DMS53 treated with DMSO at 0.1 percent for 48 hours (cell line): ENCODE measurements around the gene MORC3.

Experiments used
- DNase-seq: peaks from one replicate; lab custom pipeline; 2025; ENCODE audit not compliant: unreplicated experiment; lab: John Stamatoyannopoulos, UW

Gene MORC3

DNA sequence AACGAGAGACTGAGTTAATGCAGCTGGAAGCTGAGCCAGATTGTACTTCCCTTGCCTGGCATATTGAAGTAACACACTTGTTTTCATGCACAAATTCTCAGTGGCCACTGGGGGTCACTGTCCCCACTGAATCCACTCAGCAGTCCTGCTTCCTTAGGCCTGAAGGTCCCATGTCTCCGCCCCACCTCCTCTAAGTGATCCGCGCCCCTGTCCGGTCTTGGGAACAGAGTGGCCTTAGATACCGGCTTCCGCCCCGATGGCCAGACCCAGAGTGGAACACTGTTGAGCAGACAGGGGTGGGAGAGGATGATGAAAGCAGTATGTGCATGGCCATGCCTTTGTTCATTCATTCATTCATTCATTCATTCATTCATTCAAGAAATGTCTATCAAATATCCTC lies 100.0 kb downstream of the MORC3 start:
- peak; percentile 78 for DNase-seq

- DNase-seq: no peak
These were observed 100.8 kb downstream of the MORC3 start for GRCh38 chr21:36420571-36421339.

DNA sequence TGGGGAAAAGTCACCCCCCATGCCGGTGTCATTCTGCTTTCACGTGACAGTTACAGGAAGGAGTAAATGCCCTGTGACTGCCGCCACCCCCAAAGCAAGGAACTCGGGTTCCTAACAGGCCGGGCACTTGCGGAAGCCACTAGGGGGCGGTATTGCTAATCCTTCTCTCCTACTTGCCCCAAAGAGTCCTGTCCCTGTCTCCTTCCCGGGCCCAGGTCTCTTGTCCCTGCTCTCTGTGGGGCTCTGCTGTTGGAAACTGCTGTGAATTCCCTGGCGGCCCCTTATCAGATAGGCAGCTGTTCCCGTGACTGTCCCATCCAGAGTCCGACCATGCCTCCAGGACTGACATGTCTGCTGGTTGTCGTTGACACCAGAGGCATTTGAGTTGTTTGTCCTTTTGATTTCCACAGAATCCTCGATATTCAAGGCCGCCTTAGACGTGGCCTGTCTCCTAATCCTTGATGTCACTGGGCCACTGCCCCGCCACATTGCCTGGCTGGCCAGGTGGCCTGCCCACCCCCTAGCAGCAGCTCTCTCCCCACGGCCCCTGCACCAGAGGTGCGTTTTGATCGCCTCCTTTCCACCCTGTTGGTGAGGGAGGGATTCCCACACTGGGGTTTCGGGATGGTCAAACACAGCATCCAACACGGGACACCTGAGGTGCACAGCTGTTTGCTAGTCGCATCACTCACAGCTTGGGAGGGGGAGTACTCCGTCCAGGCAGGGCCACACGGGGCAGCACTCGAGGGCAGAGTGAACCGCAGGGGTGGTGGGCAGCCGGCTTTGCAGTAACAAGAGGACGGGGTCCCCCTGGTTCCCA lies 102.5 kb downstream of the MORC3 start:
- DNase-seq: peak; percentile 12

DNA sequence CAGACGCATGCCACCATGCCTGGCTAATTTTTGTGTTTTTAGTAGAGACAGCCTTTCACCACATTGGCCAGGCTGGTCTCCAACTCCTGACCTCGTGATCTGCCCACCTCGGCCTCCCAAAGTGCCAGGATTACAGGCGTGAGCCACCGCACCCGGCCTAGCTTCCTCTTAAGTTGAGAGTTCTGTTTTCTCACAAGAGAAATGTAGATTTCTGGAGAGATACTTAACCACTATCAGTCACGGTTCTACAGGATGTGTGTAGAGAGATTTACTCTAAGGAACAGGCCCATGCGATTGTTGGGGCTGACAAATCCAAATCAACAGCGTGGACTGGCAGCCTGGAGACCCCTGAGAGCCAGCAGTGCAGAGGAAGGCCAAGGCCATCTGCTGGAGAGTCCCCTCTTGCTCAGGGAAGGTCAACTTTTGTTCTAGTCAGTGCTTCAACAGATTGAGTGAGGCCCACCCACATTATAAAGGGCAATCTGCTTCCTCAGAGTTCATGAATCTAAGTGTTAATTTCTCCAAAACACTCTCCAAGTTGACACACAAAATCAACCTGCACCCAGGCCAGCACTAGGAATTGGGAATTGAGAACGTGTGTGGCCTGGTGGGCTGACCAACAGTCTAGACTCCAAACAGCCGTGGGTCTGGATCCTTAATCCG lies 103.9 kb downstream of the MORC3 start:
- DNase-seq: no peak

GRCh38 chr21:36424592-36424991 lies 104.6 kb downstream of the MORC3 start:
- no peak for DNase-seq

- no peak for DNase-seq
These were observed 105.3 kb downstream of the MORC3 start for GRCh38 chr21:36425286-36425685.
